Endothelial cell of umbilical vein (primary cell): ENCODE measurements around the gene EIF1AX. TPM values are rescaled to one million over a fixed set of nuclear protein-coding genes. Genes with fewer than 3 reads are reported as not detected.

Source experiments
- BruUV-seq: library from RNA; stranded (reverse); fragments of 400-500 nt; replicated peaks from 2 replicates; lab custom pipeline; 2021; lab: Mats Ljungman, UMichigan
- CTCF ChIA-PET: fragments of 300-600, 350-600 bp; sonication (Branson Sonifier 250); formaldehyde crosslinking; loops from one replicate; lab custom pipeline; 2021; ENCODE audit warnings: antibody characterized with exemption, inconsistent platforms; lab: Charles Lee
- POLR2A ChIA-PET: fragments of 300-600, 350-600 bp; sonication (Branson Sonifier 250); formaldehyde crosslinking; loops from one replicate; lab custom pipeline; 2021; ENCODE audit warnings: antibody characterized with exemption, inconsistent platforms; lab: Charles Lee
- DNase-seq: peaks from one replicate; pipeline ENCODE4 v3.0.0-alpha.2; 2011; ENCODE audit warnings: low read depth, low spot score
- FAIRE-seq: peaks from 2 replicates; lab custom pipeline; 2011; peaks lifted over from hg19 to GRCh38; lab: Jason Lieb, UNC
- H2AFZ ChIP-seq: 2 replicates; pipeline ENCODE4 v1.6.0; 2012; ENCODE audit warnings: low read depth, low read length, control low read depth, inconsistent platforms
- H3K27ac ChIP-seq: 2 replicates; pipeline ENCODE4 v1.5.1; 2011; ENCODE audit warnings: low read depth, mild to moderate bottlenecking, control low read depth, low read length, moderate library complexity; ENCODE audit not compliant: insufficient read depth
- H3K27me3 ChIP-seq, 2 experiments: 2 replicates each; pipeline versions ENCODE4 v1.6.0 to v1.6.1; 2011; ENCODE audit warnings: low read length in 2 of 2, mixed read lengths in 1 of 2; ENCODE audit not compliant: control insufficient read depth in 2 of 2, insufficient read depth in 2 of 2
- H3K36me3 ChIP-seq, 2 experiments: 2 replicates in 1 of 2; 3 replicates in 1 of 2; pipeline ENCODE4 v1.5.1; 2011; ENCODE audit warnings: low read length in 2 of 2, mild to moderate bottlenecking in 1 of 2, moderate library complexity in 1 of 2; ENCODE audit not compliant: control insufficient read depth in 2 of 2, insufficient read depth in 2 of 2; ENCODE audit errors: extremely low read depth in 1 of 2
- H3K4me1 ChIP-seq: 3 replicates; pipeline ENCODE4 v1.5.1; 2011; ENCODE audit warnings: mild to moderate bottlenecking, low read length; ENCODE audit not compliant: control insufficient read depth, insufficient read depth; ENCODE audit errors: extremely low read depth
- H3K4me2 ChIP-seq: 2 replicates; pipeline ENCODE4 v1.6.1; 2011; ENCODE audit warnings: low read length, control low read depth, mixed read lengths; ENCODE audit not compliant: insufficient read depth
- H3K4me3 ChIP-seq, 3 experiments: fragments of 200-600 bp in 1 of 3; sonication (generic), shearing (Covaris generic) in 1 of 3; replicated peaks in 1 of 3; 2 replicates each; pipeline ENCODE4 v1.5.1; 2011 to 2016; ENCODE audit warnings: control low read depth in 3 of 3, low read length in 3 of 3, mild to moderate bottlenecking in 2 of 3, inconsistent platforms in 1 of 3, low read depth in 1 of 3, moderate library complexity in 1 of 3; ENCODE audit not compliant: insufficient read depth in 1 of 3
- H3K79me2 ChIP-seq: 2 replicates; pipeline ENCODE4 v1.6.0; 2012; ENCODE audit warnings: low read length, inconsistent platforms; ENCODE audit not compliant: control insufficient read depth, insufficient read depth
- H3K9ac ChIP-seq: replicated peaks from 2 replicates; pipeline ENCODE3; 2011; ENCODE audit warnings: low read length, control low read depth; ENCODE audit not compliant: insufficient read depth; ENCODE audit errors: extremely low read depth
- H3K9me1 ChIP-seq: replicated peaks from 3 replicates; pipeline ENCODE4 v1.6.0; 2011; ENCODE audit warnings: mild to moderate bottlenecking, low read length; ENCODE audit not compliant: control insufficient read depth, insufficient read depth; ENCODE audit errors: extremely low read depth
- H3K9me3 ChIP-seq: replicated peaks from 2 replicates; pipeline ENCODE4 v1.5.1; 2012; ENCODE audit warnings: low read length, inconsistent platforms; ENCODE audit not compliant: control insufficient read depth, insufficient read depth
- H4K20me1 ChIP-seq: replicated peaks from 2 replicates; pipeline ENCODE3; 2011; ENCODE audit warnings: mild to moderate bottlenecking, low read length; ENCODE audit not compliant: control insufficient read depth, insufficient read depth; ENCODE audit errors: extremely low read depth
- EZH2 ChIP-seq: IDR thresholded peaks from 2 replicates; pipeline ENCODE4 v1.6.1; 2012; ENCODE audit warnings: borderline replicate concordance, low read depth, mild to moderate bottlenecking, moderate library complexity, low read length, inconsistent platforms; ENCODE audit not compliant: severe bottlenecking
- FOS ChIP-seq: IDR thresholded peaks from 2 replicates; pipeline ENCODE4 v1.6.1; 2011; ENCODE audit warnings: mild to moderate bottlenecking, low read length, moderate library complexity, borderline replicate concordance; ENCODE audit not compliant: insufficient read depth
- GATA2 ChIP-seq: IDR thresholded peaks from 2 replicates; pipeline ENCODE4 v1.7.0; 2011; ENCODE audit warnings: low read depth, mild to moderate bottlenecking, moderate library complexity, mixed read lengths, low read length; ENCODE audit not compliant: insufficient read length, insufficient read depth
- JUN ChIP-seq: IDR thresholded peaks from 2 replicates; pipeline ENCODE4 v1.6.1; 2011; ENCODE audit warnings: borderline replicate concordance, low read depth; ENCODE audit not compliant: insufficient read length, insufficient read depth
- MYC ChIP-seq: IDR thresholded peaks from one replicate; pipeline ENCODE4 v1.6.1; 2011; ENCODE audit warnings: mild to moderate bottlenecking, low read depth, low read length
- POLR2A ChIP-seq: IDR thresholded peaks from 2 replicates; pipeline ENCODE4 v1.6.1; 2012; ENCODE audit warnings: low read depth, mild to moderate bottlenecking, control low read depth, low read length
- POLR2AphosphoS5 ChIP-seq: IDR thresholded peaks from 2 replicates; pipeline ENCODE4 v1.6.1; 2012; ENCODE audit warnings: low read depth, mild to moderate bottlenecking, control low read depth, low read length, moderate library complexity; ENCODE audit not compliant: insufficient read depth
- dilution Hi-C: fragments of 300-500 bp; cut with MboI; formaldehyde crosslinking; loops from one replicate; pipeline ENCODE4 v1.15.0; 2019; ENCODE audit warnings: low sequenced_read_pairs; ENCODE audit not compliant: extremely low pct_ligation_motif_present
- intact Hi-C: fragments of 100-400 bp; cut with micrococcal nuclease; formaldehyde crosslinking; loops from one replicate; pipeline ENCODE4 v1.10.0; 2022
- polyA plus RNA-seq, 4 experiments: library from polyadenylated mRNA; depleted of rRNA in 3 of 4; stranded (reverse) in 3 of 4; unstranded in 1 of 4; fragments of >200 nt; gene quantifications; 2 replicates each; pipeline versions ENCODE4 v1.2.1 to v1.2.3, GENCODE V29; 2011 to 2012; ENCODE audit warnings: missing spikeins in 1 of 4
- total RNA-seq: library from RNA; stranded (reverse); gene quantifications from 2 replicates; pipeline ENCODE4 v1.2.3, GENCODE V29; 2021
- TF ChIP-seq, protein P1 (sequence below), 2 donors: IDR thresholded peaks; 1 replicate in 1 of 2; 2 replicates in 1 of 2; pipeline ENCODE4 v1.5.1; 2011; ENCODE audit warnings: low read length in 2 of 2, mild to moderate bottlenecking in 2 of 2, moderate library complexity in 2 of 2, control low read depth in 1 of 2, inconsistent platforms in 1 of 2, low read depth in 1 of 2; ENCODE audit not compliant: insufficient read depth in 1 of 2; ENCODE audit errors: extremely low read depth in 1 of 2
- TF ChIP-seq, protein P2 (sequence below): IDR thresholded peaks from 2 replicates; pipeline ENCODE4 v1.6.1; 2011; ENCODE audit not compliant: insufficient read depth, insufficient read length

Gene EIF1AX
- total and polyA plus RNA-seq, 2 donors (not counting 3 experiments of a cell fraction or from before 2014, with no cell fraction given) = 12.8 to 89.4 TPM

DNA sequence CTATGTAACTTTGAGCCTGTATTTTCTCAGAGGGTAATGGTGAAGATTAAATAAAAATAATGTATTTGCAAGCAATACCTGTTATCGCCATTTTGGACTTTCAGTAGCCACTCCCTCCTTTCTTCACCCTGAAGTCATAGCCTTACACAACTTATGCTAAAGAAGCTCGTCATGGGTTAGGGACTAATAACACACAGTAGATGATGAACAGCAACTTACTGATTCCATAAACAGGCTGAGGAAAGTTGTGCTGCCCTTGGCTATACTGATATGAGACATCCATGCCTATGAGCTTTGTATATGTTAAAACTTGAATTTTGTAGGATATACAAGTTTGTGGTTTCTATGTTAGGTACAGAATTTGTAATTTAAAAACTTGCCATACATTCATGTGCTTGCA is 31.7 kb upstream of the EIF1AX start:
- ChIA-PET CTCF (no interaction called here), POLR2A (no interaction called here)
- no peak overlapping the region for H3K4me3 ChIP-seq
- H3K27ac ChIP-seq = no peak overlapping the region
- intact Hi-C loops (no loop called here), dilution Hi-C loops (no loop called here)
- no peak overlapping the region for H3K9ac ChIP-seq
- H2AFZ ChIP-seq = no peak overlapping the region
- H3K4me1 ChIP-seq = no peaks in the 10 kb centered on the region
- DNase-seq (no peak), FAIRE-seq (no peak)
- H3K27me3 ChIP-seq = no peaks in the 10 kb centered on the region
- TF ChIP-seq MYC (no peak), EZH2 (no peak), POLR2AphosphoS5 (no peak), FOS (no peak), GATA2 (no peak), JUN (no peak), POLR2A (no peak)
- TF ChIP-seq, protein P1, sequence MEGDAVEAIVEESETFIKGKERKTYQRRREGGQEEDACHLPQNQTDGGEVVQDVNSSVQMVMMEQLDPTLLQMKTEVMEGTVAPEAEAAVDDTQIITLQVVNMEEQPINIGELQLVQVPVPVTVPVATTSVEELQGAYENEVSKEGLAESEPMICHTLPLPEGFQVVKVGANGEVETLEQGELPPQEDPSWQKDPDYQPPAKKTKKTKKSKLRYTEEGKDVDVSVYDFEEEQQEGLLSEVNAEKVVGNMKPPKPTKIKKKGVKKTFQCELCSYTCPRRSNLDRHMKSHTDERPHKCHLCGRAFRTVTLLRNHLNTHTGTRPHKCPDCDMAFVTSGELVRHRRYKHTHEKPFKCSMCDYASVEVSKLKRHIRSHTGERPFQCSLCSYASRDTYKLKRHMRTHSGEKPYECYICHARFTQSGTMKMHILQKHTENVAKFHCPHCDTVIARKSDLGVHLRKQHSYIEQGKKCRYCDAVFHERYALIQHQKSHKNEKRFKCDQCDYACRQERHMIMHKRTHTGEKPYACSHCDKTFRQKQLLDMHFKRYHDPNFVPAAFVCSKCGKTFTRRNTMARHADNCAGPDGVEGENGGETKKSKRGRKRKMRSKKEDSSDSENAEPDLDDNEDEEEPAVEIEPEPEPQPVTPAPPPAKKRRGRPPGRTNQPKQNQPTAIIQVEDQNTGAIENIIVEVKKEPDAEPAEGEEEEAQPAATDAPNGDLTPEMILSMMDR (IDR thresholded peaks at IDR 0.05; ENCODE audit: extremely low read depth in 1 of 2, insufficient read depth in 1 of 2, low read depth in 1 of 2, low read length in 2 of 2) = no peak
- TF ChIP-seq, protein P2, sequence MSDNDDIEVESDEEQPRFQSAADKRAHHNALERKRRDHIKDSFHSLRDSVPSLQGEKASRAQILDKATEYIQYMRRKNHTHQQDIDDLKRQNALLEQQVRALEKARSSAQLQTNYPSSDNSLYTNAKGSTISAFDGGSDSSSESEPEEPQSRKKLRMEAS = no peak
- peaks cover 0 to 4% of the 10 kb centered on the region in 2 experiments for H3K36me3 ChIP-seq
- no TSS peak for BruUV-seq
- H3K4me2 ChIP-seq = no peak overlapping the region
- no peaks in the 10 kb centered on the region for H4K20me1 ChIP-seq
- no peaks in the 10 kb centered on the region for H3K79me2 ChIP-seq
- no peaks in the 10 kb centered on the region for H3K9me3 ChIP-seq
- H3K9me1 ChIP-seq = no peaks in the 10 kb centered on the region
